Measurements from ENCODE around the gene BCL2L2.

DNA sequence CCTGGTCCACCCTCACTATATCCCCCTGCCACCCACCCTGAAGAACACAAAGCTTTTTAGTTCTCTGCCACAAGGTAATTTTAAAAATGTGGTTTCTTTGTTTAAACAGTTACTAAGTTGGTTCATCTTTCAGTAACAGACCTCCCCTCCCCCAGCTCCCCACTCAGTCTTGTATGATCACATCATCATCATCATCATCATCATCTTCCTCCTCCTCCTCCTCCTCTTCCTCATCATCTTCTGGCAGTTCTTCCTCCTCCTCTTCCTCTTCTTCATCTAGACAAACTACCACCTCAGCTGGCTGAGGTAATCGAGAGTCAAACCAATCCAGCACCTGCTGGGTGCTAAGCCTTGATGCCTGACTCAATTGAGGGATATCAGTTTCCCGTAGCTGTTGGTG, 31.2 kb upstream of the BCL2L2 start:
- no peak for TF ChIP-seq POLR2A (IDR thresholded peaks at IDR 0.05)
- no peak for TF ChIP-seq CTCF (IDR thresholded peaks at IDR 0.05)
